ENCODE data around the gene UGGT2.
"Not testable (repeated sequence)": the region's sequence is repeated elsewhere in the genome, so short reads cannot be mapped to it uniquely, and the experiment has no call there.

The UGGT2 gene

DNA sequence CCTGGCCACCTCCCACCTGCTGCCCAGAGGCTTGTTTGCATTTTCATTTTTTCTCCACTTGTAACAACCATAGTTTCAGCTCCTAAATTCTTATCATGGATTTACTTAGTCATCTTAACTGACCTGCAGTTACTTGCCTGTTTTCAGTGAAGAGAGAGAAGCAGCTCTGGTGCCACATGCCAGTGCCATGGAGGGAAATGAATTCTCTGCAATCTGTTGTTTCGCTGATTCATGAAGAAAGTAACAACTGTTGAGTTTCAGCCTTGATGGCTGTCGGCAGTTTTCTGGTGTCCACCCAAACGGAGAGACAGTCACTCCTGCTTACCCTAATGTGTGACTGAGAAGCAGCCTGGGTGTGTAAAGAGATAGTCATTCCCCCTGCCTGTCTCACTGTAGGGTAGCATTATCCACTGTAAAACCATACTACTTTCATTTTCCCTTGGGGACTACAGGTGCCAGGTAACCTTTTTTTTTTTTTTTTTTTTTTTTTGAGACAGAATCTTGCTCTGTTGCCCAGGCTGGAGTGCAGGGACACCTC lies 260.1 kb downstream of the UGGT2 start:
- no peak for DNase-seq (ENCODE audit: low spot score)

DNA sequence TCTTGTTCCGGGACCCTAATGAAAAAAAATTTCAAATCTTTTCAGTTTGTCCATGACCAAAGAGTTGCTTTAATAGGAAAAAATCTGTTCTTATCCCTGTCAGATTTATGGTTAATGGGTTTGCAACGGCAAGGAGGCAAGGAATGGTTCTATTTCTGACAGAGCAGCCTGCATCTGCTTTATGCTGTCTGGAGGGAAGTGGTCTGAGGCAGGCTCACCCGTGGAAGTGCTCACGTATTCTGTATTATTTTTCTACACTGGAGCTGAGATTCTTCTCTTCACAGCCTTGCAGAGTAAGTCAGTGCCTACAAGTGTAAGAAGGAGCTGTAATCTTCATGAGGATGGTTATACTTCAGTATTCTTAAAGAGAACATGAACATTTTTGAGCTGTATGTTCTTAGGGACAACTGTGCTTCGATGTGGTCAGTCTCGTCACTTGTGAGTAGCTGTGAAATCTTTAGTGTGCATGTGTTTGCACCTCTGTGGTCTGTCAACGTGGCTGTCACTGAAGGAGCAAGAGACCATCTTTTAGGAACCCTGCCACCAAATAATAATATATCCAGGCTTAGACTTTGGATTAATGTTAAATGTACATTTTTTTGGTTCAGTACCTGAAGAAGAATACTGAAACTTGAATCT lies 262.0 kb downstream of the UGGT2 start:
- DNase-seq (ENCODE audit: low spot score): no peak

DNA sequence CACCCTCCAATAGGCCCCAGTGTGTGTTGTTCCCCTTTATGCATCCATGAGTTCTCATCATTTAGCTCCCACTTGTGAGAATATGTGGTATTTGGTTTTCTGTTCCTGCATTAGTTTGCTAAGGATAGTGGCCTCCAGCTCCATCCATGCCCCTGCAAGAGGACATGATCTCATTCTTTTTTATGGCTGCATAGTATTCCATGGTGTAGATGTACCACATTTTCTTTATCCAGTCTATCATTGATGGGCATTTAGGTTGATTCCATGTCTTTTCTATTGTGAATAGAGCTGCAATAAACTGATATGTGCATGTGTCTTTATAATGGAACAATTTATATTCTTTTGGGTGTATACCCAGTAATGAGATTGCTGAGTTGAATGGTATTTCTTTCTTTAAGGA lies 263.9 kb downstream of the UGGT2 start:
- not testable (repeated sequence) for DNase-seq (ENCODE audit: low spot score)

DNA sequence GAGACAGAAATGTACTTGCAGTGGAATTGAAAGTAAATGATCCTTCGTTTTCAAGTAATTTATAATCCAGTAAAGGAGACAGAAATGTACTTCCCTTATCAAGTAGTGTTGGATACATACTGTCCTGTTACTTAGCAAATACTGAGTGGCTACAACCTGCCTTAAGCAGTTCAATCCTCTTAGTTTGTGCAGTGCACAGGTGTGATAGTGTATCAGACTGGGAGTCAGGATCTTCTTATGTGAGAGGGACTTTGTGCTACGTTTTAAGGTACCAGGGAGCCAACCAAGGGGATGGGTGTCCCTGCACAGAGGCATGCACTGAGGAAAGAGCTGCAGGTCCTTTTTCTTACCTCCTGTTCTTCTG lies 265.1 kb downstream of the UGGT2 start:
- DNase-seq (ENCODE audit: low spot score): no peak

DNA sequence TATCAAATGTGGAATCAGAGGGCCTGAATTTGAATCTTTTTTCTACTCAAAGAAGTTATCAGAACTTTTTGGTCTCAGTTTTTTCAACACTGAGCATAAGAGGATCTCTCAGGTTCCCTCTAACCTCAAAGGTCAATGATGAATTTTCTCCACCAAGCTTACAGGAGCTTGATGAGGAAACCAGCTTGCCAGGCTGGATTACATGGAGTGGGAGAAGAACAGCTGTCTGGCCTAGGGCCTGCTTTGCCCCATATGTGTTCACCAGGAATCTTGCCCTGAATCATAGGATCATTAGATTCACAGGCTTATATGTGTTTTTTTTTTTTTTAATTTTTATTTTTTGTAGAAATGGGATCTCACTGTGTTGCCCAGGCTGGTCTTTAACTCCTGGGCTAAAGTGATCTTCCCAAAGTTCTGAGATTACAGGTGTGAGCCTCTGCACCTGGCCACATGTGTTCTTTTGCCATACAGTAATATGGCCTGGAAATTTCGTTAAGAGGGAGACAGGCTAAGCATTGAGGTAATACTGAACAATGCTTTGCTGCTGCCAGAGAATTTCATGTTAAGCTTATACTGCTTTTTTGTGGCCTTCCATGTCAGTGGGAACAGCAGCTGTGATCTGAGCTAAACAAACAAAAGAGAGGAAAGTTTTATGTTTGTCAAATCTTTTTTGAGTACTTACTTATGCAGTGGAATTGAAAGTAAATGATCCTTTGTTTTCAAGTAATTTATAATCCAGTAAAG lies 265.7 kb downstream of the UGGT2 start:
- DNase-seq (ENCODE audit: low spot score): no peak

DNA sequence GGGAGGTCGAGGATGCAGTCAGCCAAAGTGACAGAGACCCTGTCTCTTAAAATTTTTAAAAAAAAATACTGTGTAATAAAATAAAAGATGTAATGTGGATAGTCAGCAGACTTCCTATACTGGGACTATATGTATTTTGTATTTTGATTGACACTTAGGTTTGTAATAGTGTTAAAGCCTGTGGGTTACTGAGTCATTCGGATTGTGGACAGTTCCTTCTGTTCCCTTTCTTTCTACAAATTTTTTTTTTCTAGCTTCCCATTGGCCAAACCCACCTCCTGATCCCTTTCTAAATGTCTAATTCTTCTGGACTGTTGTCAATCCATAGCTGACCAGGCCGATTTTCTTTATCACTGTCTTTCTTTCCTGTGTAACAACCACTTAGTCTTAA lies 268.3 kb downstream of the UGGT2 start:
- DNase-seq (ENCODE audit: low spot score): no peak

DNA sequence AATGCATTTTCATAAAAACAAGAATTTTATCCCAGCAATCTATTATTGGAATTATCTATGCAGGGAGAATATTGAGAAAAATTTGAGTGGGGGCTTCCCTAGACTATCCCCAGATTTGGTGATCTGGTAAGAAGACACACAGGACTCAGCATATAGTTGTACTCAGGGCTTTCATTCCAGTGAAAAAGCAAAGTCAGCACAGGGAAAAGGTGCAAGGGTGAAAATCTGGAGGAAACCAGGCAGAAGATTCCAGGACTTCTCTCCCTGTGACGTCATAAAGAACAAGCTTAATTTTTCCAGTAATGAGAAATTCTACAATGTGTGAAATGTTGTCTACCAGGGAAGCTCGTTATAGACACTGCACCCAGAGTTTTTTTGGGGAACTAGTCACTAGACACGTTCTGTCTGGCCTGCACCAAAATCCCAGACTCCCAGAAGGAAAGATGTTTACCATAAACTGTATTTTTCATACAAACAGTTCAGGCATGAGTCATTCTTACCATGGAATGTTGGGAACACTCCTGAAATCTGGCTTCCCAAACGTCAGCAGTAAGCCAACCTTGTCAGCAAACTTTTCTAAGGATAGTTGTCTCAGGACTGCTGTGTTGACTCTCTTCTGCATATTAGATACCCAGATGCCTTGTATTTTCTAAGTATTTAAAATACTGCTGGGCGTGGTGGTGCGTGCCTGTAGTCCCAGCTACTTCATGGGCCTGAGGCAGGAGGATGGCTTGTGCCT lies 268.9 kb downstream of the UGGT2 start:
- peak; percentile 13 for DNase-seq (ENCODE audit: low spot score)

DNA sequence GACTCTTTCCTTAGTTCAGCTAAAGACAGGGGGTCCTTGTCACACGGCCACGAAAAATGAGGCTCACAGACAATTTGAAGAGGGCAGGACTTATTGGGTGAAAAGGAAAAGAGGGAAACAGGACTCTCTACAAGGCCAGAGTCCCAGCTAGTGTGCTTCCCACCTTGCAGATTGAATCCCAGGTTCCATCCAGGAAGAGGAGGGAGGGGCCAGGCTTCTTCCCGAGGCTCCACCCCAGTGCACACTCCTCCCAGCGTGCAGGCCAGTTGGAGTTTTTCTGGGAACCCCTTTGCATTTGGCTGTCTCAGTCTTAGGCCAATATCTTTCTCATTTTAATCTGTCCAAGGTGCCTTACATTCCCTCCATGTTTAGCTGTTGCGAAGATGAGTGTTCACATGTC lies 269.5 kb downstream of the UGGT2 start:
- no peak for DNase-seq (ENCODE audit: low spot score)

DNA sequence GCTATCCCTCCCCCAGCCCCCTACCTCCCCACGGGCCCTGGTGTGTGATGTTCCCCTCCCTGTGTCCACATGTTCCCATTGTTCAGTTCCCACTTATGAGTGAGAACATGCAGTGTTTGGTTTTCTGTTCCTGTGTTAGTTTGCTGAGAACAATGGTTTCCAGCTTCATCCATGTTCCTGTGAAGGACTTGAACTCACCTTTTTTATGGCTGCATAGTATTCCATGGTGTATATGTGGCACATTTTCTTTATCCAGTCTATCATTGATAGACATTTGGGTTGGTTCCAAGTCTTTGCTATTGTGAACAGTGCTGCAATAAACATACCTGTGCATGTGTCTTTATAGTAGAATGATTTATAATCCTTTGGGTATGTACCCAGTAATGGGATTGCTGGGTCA lies 271.3 kb downstream of the UGGT2 start:
- DNase-seq (ENCODE audit: low spot score): not testable (repeated sequence)

DNA sequence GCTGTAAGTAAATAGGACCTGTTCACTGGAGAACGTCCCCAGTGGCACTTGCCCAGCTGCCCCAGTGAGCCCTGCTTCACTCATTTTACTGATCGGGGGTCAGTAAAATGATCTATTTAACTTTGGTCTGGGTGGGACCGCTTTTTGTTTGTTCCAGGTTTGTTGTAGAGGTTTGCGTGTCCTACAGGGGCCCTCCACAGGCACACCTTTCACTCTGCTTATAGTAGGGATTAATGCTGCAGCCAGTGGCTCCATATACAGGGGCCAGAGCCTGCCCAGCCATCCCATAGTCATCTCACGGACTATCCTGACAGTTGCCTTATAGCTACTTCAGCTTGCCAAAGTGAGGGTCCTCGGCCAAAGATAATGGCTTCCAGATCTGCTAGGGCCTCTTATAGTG lies 272.2 kb downstream of the UGGT2 start:
- DNase-seq (ENCODE audit: low spot score): no peak

DNA sequence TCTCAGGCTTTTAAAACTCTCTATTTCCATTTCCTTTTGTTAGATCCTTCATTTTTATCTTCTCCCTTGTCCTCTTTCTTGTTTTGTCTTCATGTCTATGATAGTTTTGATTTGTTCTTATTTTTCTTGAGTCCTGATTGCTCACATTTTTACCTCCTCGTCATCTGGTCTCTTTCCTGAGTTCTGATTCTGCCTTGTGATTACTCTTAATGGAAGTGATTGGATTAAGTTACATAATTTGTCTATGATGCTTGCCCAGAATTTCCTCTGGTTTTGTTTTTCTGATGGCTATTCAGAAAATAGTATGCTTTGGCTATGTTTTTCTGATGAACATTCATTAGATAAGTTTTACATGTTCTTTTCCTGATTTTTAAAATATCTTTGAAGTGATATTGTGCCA lies 273.7 kb downstream of the UGGT2 start:
- no peak for DNase-seq (ENCODE audit: low spot score)

DNA sequence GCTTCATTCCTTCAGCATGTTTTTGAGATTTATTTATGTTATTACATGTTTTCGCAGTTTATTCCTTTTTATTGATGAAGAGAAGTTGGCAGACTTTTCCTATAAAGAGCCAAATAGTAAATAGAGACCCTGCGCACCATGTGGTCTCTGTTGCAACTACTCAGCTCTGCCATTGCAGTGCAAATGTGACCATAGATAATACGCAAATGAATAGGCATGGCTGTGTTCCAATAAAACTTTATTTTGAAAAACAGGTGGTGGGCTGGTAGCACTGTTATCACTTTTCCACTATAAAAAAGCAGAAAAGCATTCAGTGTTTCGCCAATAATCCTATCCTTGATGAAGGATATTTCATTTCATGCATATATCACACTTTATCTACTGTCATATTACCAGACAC lies 281.3 kb downstream of the UGGT2 start:
- no peak for DNase-seq (ENCODE audit: low spot score)

DNA sequence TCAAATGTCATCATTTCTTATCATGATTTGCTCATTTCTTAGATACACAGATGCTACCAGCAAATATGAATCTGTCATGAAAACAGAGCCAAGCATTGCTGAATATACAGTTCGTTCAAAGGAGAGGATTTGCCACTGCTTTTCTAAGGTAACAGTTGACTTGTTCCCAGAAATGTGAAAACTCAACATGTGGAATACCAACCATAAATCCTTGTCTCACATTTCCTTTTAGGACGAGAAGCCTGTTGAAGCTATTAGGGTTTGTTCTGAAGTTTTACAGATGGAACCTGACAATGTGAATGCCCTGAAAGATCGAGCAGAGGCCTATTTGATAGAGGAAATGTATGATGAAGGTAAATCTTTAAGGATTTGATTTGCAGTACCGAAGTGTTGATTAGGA lies 289.6 kb downstream of the UGGT2 start:
- DNase-seq (ENCODE audit: low spot score): no peak

DNA sequence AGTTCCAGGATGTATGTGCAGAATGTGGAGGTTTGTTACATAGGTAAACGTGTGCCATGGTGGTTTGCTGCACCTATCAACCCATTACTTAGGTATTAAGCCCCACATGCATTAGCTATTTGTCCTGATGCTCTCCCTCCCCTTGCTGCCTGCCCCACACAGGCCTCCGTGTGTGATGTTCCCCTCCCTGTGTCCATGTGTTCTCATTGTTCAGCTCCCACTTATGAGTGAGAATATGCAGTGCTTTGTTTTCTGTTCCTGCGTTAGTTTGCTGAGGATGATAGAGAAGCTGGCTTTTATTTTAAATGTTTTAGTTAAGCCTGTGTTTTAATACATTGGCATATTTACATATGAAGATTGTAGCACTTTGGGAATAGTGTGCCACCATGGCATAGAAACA lies 290.6 kb downstream of the UGGT2 start:
- DNase-seq (ENCODE audit: low spot score): not testable (repeated sequence)

DNA sequence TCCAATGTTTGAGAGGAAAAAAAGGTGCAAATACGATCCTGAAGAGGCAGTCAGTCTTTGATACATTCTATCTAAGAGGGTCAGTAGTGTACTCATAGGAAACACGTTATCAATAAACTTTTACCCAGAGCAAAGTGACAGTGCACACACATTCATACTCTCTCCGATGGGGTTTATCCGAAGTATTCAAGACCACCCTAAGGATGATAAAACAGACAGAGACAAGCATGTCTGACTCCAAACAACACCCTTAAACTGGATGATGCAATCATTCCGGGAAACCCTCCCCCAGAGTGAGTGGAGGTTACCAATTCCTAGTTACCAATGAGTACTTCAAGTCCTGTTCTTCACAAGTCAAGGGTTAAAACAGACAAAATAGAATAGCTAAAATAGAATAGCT lies 297.1 kb downstream of the UGGT2 start:
- DNase-seq (ENCODE audit: low spot score): no peak

DNA sequence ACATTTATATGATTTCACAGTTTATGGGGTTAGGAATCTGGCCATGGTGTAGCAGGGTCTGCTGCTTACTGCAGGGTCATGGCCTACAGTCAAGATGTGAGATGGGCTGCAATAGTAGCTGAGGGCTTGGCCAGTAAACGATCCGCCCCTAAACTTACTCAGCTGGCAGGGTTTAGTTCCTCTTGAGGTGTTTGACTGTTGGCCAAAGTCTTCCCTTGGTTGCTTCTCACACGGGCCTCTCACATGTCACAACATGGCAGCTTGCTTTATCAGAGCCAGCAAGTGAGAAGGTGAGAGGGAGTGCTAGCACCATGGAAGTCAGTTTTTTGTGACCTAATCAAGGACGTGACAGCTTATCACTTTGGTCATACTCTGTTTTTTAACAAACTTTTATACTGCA lies 299.1 kb downstream of the UGGT2 start:
- DNase-seq (ENCODE audit: low spot score): no peak

DNA sequence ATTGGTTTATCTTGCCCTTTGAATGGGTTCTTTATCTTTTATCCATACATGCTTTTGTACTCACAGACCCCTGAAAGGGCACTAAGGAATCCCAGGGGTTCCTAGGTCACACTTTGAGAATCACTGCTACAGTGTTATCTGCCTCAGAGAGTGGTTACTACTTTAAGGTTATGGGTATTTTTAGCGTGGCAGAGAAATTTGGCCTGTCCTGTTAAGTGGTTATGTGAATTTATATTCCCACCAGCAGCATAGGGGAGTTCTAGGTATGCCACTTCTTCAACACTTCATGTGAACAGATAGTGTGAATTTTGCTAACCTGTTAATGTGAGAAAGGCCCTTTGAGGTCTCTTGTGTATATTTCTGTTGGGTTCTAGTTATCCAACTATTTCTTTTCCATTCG lies 300.5 kb downstream of the UGGT2 start:
- DNase-seq (ENCODE audit: low spot score): no peak

All from COLO829 (cell line).